Panc1 (cell line): ENCODE data around the gene ZDHHC14.

ENCODE experiments used
- TF ChIP-seq, protein P1 (sequence below): fragments of 450-650 bp; IDR thresholded peaks from 2 replicates; pipeline ENCODE4 v1.5.1; 2017; ENCODE audit warnings: mild to moderate bottlenecking
- TF ChIP-seq, protein P2 (sequence below), 2 experiments: IDR thresholded peaks; 2 replicates each; pipeline ENCODE4 v1.6.1; 2011 to 2012; ENCODE audit warnings: low read depth in 2 of 2, control low read depth in 1 of 2, low read length in 1 of 2, mild to moderate bottlenecking in 1 of 2, moderate library complexity in 1 of 2; ENCODE audit not compliant: insufficient read depth in 1 of 2

DNA sequence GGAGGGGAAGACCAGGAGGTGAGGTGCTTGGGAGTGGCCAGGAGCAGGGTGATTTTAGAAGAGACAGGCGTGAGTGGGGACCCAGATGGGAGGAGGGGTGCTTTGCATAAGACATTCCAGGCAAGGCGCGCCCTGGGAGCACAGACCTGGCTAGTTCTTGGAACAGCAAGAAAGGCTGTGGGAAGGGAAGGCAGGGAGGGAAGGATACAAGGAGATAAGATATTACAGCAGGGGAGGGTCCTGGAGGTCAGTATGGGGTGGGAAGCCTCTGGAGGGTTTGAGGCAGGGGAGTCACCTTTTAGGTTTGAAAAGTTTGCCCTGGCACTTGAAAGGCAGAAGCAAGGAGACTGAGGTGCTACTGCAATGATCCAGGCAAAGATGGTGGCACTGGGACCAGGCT, 111.8 kb downstream of the ZDHHC14 start:
- TF ChIP-seq, protein P1, sequence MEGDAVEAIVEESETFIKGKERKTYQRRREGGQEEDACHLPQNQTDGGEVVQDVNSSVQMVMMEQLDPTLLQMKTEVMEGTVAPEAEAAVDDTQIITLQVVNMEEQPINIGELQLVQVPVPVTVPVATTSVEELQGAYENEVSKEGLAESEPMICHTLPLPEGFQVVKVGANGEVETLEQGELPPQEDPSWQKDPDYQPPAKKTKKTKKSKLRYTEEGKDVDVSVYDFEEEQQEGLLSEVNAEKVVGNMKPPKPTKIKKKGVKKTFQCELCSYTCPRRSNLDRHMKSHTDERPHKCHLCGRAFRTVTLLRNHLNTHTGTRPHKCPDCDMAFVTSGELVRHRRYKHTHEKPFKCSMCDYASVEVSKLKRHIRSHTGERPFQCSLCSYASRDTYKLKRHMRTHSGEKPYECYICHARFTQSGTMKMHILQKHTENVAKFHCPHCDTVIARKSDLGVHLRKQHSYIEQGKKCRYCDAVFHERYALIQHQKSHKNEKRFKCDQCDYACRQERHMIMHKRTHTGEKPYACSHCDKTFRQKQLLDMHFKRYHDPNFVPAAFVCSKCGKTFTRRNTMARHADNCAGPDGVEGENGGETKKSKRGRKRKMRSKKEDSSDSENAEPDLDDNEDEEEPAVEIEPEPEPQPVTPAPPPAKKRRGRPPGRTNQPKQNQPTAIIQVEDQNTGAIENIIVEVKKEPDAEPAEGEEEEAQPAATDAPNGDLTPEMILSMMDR: no peak
- TF ChIP-seq, protein P2, sequence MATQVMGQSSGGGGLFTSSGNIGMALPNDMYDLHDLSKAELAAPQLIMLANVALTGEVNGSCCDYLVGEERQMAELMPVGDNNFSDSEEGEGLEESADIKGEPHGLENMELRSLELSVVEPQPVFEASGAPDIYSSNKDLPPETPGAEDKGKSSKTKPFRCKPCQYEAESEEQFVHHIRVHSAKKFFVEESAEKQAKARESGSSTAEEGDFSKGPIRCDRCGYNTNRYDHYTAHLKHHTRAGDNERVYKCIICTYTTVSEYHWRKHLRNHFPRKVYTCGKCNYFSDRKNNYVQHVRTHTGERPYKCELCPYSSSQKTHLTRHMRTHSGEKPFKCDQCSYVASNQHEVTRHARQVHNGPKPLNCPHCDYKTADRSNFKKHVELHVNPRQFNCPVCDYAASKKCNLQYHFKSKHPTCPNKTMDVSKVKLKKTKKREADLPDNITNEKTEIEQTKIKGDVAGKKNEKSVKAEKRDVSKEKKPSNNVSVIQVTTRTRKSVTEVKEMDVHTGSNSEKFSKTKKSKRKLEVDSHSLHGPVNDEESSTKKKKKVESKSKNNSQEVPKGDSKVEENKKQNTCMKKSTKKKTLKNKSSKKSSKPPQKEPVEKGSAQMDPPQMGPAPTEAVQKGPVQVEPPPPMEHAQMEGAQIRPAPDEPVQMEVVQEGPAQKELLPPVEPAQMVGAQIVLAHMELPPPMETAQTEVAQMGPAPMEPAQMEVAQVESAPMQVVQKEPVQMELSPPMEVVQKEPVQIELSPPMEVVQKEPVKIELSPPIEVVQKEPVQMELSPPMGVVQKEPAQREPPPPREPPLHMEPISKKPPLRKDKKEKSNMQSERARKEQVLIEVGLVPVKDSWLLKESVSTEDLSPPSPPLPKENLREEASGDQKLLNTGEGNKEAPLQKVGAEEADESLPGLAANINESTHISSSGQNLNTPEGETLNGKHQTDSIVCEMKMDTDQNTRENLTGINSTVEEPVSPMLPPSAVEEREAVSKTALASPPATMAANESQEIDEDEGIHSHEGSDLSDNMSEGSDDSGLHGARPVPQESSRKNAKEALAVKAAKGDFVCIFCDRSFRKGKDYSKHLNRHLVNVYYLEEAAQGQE (IDR thresholded peaks at IDR 0.05; ENCODE audit: insufficient read depth in 1 of 2, low read depth in 2 of 2, low read length in 1 of 2): no peak
